GM12874 (cell line): ENCODE measurements around the gene KRTAP5-8.

Experiments
- CTCF ChIP-seq: IDR thresholded peaks from 2 replicates; pipeline ENCODE4 v1.5.1; 2011; ENCODE audit warnings: low read depth, mild to moderate bottlenecking, control low read depth, low read length, moderate library complexity; ENCODE audit not compliant: insufficient read depth

The KRTAP5-8 gene

GRCh38 chr11:71542879-71543777 is 5.3 kb downstream of the KRTAP5-8 start:
- TF ChIP-seq CTCF: no peak

GRCh38 chr11:71543866-71544265 is 6.0 kb downstream of the KRTAP5-8 start:
- no peak for TF ChIP-seq CTCF

GRCh38 chr11:71544525-71545214 is 6.8 kb downstream of the KRTAP5-8 start:
- TF ChIP-seq CTCF: no peak

- no peak for TF ChIP-seq CTCF
These were observed 7.7 kb downstream of the KRTAP5-8 start for GRCh38 chr11:71545405-71545966.

GRCh38 chr11:71548120-71548519 is 10.3 kb downstream of the KRTAP5-8 start, which contains the start of gene KRTAP5-9:
TSS of gene KRTAP5-9 (plus strand) at chr11:71548420. CDS start at chr11:71548658, 238 bp downstream.
- no peak for TF ChIP-seq CTCF

- TF ChIP-seq CTCF: no peak
These were observed 10.9 kb downstream of the KRTAP5-8 start for GRCh38 chr11:71548716-71549151.

GRCh38 chr11:71551711-71552110 is 13.9 kb downstream of the KRTAP5-8 start:
- no peak for TF ChIP-seq CTCF
